NCI-H1930 (cell line): Measurements from ENCODE around the gene ITGB8.

ENCODE experiments used
- DNase-seq, 2 experiments: peaks; one replicate each; lab custom pipeline; 2025; lab: John Stamatoyannopoulos, UW

Gene ITGB8

GRCh38 chr7:20307901-20308300 lies 22.8 kb upstream of the ITGB8 start:
- DNase-seq = no peak

GRCh38 chr7:20310301-20310700 lies 20.4 kb upstream of the ITGB8 start:
- no peak for DNase-seq

GRCh38 chr7:20310963-20311742 lies 19.5 kb upstream of the ITGB8 start:
- no peak for DNase-seq

- DNase-seq = no peak
Measured at GRCh38 chr7:20311743-20312042, 19.0 kb upstream of the ITGB8 start.

DNA sequence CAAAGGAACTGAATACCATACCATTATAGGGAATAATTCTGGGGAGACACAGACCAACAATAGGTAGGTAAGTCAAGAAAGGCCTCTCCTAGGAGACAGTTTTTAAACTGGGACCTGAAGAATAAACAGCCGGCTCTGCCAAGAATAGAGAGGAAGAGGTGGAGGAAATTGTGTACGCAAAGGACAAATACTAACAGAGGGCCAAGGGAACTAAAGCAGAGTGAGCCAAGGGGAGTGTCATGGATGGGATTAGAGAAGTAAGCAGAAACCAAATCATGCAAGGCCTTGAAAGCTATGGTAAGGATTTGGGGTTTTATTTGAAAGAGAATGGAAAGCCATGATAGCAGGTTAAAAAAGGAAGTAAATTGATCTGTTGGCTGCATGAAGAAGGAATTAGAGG lies 18.1 kb upstream of the ITGB8 start:
- DNase-seq = no peak

- DNase-seq = no peak
Measured at GRCh38 chr7:20313626-20314025, 17.1 kb upstream of the ITGB8 start.

DNA sequence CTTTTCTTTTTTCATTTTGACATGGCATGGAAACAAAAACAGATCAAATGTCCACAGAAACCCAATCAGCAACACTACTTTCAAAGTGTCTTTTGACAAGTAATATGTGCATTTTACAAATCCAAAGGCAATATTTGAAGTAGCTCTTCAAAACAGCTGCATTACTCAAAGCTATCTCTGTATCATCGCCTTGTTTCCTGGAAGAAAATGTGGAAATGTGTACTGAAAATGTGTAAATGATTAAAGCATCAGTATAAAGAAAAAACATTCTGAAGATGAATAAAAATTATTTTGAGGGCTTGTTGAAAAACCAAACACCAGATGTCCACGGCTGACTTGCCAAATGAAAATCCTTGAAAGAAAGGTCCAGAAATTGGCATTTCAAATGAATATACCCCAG lies 16.5 kb upstream of the ITGB8 start:
- DNase-seq = peak in 1 of 2 experiments; percentile 18

GRCh38 chr7:20316706-20317105 lies 14.0 kb upstream of the ITGB8 start:
- peak; percentile 46 to 55 for DNase-seq

DNA sequence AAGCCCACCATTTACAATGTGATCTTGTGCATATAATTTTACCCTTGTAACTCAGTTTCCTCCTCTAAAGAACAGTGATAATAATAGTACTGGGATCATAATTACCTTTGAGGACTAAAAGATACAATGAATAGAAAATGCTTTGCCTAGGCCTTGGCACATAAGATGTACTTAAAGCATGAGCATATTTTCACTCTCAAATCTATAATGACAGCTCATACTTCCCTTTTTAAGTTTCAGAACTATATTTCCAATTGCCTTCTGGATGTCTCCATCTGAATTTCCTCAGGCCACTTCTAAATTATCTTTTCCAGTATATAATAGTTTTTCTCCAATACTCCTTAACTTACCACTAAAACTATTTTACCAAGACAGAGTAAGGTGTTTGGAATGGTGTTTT lies 13.3 kb upstream of the ITGB8 start:
- no peak for DNase-seq

DNA sequence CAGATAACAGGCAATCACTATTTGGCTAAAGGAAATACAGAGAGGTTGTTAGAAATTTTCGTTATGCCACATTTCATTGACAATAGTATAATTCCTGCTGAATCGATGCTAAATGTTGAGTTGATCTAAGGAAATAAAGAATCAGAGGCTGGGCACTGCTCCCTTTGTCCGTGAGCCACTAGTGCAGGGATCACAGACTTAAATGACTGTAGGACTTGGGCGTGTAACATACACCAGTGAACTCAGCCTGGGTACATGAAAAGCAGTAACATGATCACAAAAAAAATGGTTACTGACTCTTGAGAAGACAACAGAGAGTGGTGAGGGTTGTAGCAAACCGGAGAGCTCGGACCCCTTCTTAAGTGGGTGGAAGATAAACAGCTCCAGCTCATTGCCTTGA lies 11.8 kb upstream of the ITGB8 start:
- DNase-seq = no peak

GRCh38 chr7:20320322-20320721 lies 10.4 kb upstream of the ITGB8 start:
- DNase-seq = no peak

GRCh38 chr7:20320786-20321185 lies 9.9 kb upstream of the ITGB8 start:
- DNase-seq = no peak

DNA sequence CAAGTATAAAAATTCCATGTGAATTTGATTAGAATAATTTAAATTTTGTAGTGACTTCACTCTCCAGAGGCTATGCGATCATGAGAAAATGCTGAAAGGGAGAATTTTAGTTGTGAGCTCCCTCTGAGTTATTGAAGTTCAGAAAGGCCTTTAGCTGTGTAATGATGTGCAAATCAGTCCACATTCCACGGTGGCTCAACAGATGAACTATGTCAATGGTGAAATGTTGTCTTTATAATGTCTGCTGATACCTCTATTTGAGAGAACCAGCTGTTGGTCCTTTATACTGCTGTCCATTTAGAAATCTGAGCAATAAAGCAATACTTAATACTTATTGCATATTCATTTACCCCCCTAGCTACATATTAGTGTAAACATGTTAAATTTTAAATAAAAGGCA lies 7.1 kb upstream of the ITGB8 start:
- DNase-seq = no peak

- DNase-seq = no peak
Measured at GRCh38 chr7:20326342-20326741, 4.4 kb upstream of the ITGB8 start.

DNA sequence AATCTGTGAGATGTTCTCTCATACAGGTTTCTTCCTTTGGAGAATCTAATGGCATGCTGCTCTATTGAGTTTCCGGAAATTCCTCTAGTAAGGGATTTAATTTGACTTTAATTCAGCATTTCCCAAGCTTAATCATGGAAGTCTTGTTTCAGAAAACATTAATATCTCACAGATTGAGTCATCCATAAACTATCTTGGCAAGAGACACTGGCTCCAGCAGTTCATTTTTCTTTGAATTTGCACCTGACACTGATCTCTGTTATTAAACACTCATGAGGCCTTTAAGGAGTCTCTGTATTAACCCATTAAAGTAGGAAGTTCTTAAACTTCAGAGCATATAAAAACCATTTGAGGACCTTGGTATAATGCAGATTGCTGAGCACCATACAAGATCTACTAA lies 3.6 kb upstream of the ITGB8 start:
- no peak for DNase-seq

GRCh38 chr7:20328027-20328426 lies 2.7 kb upstream of the ITGB8 start:
- DNase-seq = no peak

DNA sequence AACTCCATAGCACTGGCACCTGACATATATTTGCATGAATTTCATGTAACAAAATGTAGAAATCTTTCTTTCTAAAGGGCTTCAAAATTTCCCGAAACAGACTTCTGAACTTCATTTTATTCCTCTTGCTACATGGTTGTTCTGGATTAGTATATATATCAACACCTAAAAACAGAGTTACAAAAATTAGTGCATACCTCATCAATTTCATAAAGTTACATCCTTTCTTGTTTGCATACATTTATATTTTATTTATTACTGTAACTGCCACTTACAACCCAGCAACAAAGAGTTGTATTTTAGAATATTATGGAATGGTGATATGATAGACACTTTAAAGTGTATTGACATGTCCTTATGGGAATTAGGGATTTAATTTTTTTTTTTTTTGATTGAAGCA lies 2.0 kb upstream of the ITGB8 start:
- DNase-seq = no peak

DNA sequence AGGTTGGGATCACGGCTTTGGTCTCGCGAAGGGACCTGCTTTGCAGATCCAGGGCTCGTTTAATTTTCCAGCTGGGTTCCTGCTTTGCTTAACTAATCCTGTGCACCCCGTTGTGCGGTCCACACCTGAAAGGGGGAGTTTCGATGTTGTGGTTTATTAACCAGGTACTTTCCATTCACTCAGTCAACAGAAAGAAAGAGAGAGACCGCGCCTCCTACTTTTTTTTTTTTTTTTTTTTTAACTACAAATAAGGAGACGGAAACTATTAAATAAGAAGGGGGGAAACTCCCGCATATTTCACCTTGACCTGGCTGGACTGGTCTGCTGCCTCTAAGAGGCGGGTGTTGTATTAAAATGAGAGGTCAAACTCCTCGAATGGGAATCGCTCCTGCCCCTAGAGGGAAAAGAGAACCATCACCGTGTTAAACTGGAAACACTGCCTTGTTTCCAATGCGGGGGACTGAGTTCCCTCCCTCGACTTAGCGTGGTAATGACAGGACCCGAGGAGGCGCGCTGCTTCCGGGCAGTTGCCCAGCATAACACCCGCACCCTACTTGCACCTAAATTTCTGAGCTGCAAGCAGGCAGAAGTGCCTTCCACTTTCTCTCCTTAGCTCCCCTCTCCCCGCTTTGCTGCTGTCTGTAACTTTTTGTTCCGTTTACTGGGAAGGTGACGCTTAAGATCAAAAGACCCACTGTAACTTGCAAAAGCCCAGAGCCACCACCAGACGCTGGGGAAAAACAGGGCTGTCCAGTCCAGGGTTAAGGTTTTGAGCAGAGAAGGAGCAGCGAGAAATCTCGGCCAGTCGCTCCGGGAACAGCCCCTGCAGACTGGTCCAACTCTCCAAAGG lies 1.1 kb upstream of the ITGB8 start:
- peak; percentile 48 to 52 for DNase-seq

DNA sequence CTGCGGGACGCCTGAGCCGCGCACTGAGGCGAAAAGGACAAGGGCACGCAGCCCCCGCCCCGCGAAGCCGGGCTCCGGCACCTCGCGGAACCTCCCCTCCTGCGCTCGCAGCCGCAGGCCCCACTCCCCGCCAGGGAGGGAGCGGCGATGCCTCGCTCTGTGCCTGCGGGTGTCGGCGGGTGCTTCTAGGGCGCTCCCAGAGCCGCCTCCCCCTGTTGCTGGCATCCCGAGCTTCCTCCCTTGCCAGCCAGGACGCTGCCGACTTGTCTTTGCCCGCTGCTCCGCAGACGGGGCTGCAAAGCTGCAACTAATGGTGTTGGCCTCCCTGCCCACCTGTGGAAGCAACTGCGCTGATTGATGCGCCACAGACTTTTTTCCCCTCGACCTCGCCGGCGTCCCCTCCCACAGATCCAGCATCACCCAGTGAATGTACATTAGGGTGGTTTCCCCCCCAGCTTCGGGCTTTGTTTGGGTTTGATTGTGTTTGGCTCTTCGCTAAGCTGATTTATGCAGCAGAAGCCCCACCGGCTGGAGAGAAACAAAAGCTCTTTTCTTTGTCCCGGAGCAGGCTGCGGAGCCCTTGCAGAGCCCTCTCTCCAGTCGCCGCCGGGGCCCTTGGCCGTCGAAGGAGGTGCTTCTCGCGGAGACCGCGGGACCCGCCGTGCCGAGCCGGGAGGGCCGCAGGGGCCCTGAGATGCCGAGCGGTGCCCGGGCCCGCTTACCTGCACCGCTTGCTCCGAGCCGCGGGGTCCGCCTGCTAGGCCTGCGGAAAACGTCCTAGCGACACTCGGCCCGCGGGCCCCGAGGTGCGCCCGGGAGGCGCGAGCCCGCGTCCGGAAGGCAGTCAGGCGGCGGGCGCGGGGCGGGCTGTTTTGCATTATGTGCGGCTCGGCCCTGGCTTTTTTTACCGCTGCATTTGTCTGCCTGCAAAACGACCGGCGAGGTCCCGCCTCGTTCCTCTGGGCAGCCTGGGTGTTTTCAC lies 519 bp downstream of the ITGB8 start:
- peak; percentile 19 to 49 for DNase-seq

DNA sequence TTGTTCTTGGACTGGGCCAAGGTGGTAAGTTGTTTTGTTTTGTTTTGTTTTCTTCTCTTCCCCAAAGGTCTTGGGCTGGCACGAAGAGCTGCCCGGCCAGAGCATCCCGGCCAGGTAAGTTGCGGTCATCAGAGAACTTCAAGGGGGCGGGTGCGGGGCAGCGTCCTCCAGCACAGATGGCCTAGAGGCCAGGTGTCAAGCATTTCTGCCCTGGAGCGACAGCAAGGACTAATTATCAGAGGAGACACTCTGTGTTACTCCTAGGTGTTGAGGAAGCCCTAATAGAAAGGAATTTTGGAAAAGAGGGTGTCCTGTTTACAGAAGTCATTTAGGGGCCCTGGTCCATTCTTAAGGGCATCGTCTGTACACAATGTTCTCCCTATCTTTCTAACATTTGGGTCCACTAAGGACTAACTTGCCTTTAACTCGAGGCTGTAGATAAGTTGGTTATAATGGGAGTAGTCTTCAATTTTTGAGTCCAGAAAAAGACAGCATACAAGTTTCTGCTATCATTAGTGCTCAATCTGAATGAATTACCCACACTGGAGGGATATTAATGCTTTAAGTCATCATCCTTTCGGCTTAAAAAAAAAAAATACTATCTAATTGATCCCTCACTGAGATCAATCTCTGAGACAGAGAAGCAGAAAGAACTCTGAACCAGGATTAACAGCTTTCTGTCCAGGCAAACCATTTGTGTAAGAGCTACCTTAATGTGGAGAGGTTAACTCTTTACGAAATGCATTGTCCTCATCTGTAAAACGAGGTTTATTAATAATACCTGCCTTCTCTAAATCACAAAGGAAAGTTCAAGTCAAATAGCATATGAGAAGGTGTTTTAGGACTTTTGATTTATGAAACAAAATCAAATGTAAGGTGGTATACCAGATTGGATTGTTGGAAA lies 1.5 kb downstream of the ITGB8 start:
- no peak for DNase-seq

GRCh38 chr7:20338285-20338684 lies 7.6 kb downstream of the ITGB8 start:
- DNase-seq = no peak
